Spleen (tissue), 11 donors: ENCODE results near the gene HOXB9. TPM values are rescaled to one million over a fixed set of nuclear protein-coding genes. Genes with fewer than 3 reads are reported as not detected.

Source experiments
- DNase-seq: peaks from one replicate; pipeline ENCODE4 v3.0.0-alpha.2; 2020
- H3K27ac ChIP-seq, 8 donors: fragments of 200-600 bp; sonication (generic) in 7 of 8; 1 replicate in 4 of 8; 2 replicates in 4 of 8; pipeline versions ENCODE4 v1.5.0 to v1.8.0; 2016 to 2021; ENCODE audit warnings: inconsistent platforms in 4 of 8, mild to moderate bottlenecking in 4 of 8, moderate library complexity in 1 of 8
- H3K27me3 ChIP-seq, 7 donors: fragments of 200-600 bp; sonication (generic) in 6 of 7; replicated peaks in 1 of 7; 1 replicate in 4 of 7; 2 replicates in 3 of 7; pipeline versions ENCODE4 v1.5.0 to v1.8.0; 2016 to 2021; ENCODE audit warnings: inconsistent platforms in 3 of 7, mild to moderate bottlenecking in 1 of 7
- H3K36me3 ChIP-seq, 6 donors: fragments of 200-600 bp; sonication (generic) in 5 of 6; 1 replicate in 4 of 6; 2 replicates in 2 of 6; pipeline versions ENCODE4 v1.5.0 to v1.8.0; 2016 to 2021; ENCODE audit warnings: inconsistent platforms in 2 of 6
- H3K4me1 ChIP-seq, 6 donors: fragments of 200-600 bp; sonication (generic) in 5 of 6; 1 replicate in 3 of 6; 2 replicates in 3 of 6; pipeline versions ENCODE4 v1.5.0 to v1.8.0; 2016 to 2021; ENCODE audit warnings: inconsistent platforms in 3 of 6
- H3K4me3 ChIP-seq, 8 donors: fragments of 200-600 bp; sonication (generic) in 7 of 8; 1 replicate in 4 of 8; 2 replicates in 4 of 8; pipeline versions ENCODE4 v1.5.0 to v1.8.0; 2016 to 2021; ENCODE audit warnings: inconsistent platforms in 4 of 8, mild to moderate bottlenecking in 4 of 8, moderate library complexity in 2 of 8
- H3K9me3 ChIP-seq, 8 donors: fragments of 200-600 bp; sonication (generic) in 7 of 8; 1 replicate in 4 of 8; 2 replicates in 4 of 8; pipeline versions ENCODE4 v1.5.0 to v1.8.0; 2016 to 2021; ENCODE audit warnings: inconsistent platforms in 4 of 8
- CTCF ChIP-seq, 11 experiments: fragments of 200-600 bp in 7 of 11; fragments of 450-650 bp in 4 of 11; sonication (generic) in 4 of 11; IDR thresholded peaks in 8 of 11; conservative IDR thresholded peaks in 3 of 11; 1 replicate in 7 of 11; 2 replicates in 4 of 11; pipeline versions ENCODE4 v1.4.0 to v1.8.0; 2016 to 2021; ENCODE audit warnings: antibody characterized with exemption in 11 of 11, inconsistent platforms in 4 of 11, mild to moderate bottlenecking in 1 of 11
- POLR2A ChIP-seq, 3 donors: fragments of 450-650 bp; IDR thresholded peaks; one replicate each; pipeline ENCODE4 v1.5.1; 2017; ENCODE audit warnings: antibody characterized with exemption in 3 of 3, mild to moderate bottlenecking in 1 of 3
- POLR2AphosphoS5 ChIP-seq, 3 donors: sonication (generic); formaldehyde crosslinking; IDR thresholded peaks; one replicate each; pipeline ENCODE4 v1.5.1; 2017; ENCODE audit warnings: antibody characterized with exemption in 3 of 3
- WGBS, 5 donors: extraction: QIAGEN DNeasy Blood & Tissue Kit in 3 of 5; methylation state at CpG; one replicate each; pipeline versions ENCODE4 v1.1.5 to v1.1.7; 2013 to 2018; 5-methylcytosine and 5-hydroxymethylcytosine counted together
- intact Hi-C: fragments of 100-400 bp; cut with DNase I; formaldehyde crosslinking; loops from one replicate; pipeline ENCODE4 v1.15.0; 2023; ENCODE audit warnings: low total_unique reads
- polyA plus RNA-seq, 3 donors: library from polyadenylated mRNA; stranded (reverse); fragments of 200-250 nt; gene quantifications; one replicate each; pipeline ENCODE4 v1.2.1, GENCODE V29; 2013
- total RNA-seq, 7 donors: library from RNA; depleted of rRNA in 3 of 7; stranded (reverse); fragments of >200 nt in 3 of 7; fragmentation: NEBNext Ultra II Directional in 4 of 7; extraction: Animal tissue kit (Norgen Biotek cat#: 25700) in 4 of 7; gene quantifications; one replicate each; pipeline versions ENCODE4 v1.1.0 to v1.2.1, GENCODE V29; 2016 to 2021
- donor health status: healthy with polysubstance abuse.
- donor health status: DM: no; HTN: no; CAD: no; lungs with moderate emphysema.
- donor health status: DM: no; HTN: no; CAD: no.
- donor health status: Bipolar disorder and iron deficiency.
- donor health status: healthy.
- donor health status: DM: no; HTN: no; CAD: no.
- donor health status: DM: yes; HTN: yes; CAD: no.

HOXB9 gene
- total and polyA plus RNA-seq, 10 donors: 0.10 to 0.50 (median 0.42) TPM; not detected in 5

GRCh38 chr17:48584223-48584741, 41.9 kb downstream of the HOXB9 start:
- H3K27me3 ChIP-seq: peaks cover 2 to 100% (median 78%) of the 10 kb centered on the region in 7 donors
- H3K4me3 ChIP-seq: peak overlapping the region in 1 of 8 donors; percentile 81
- 64 to 84% (median 71%) methylated on average over 2 of the region's 2 CpGs for WGBS, 5 donors
- no peaks in the 10 kb centered on the region for H3K36me3 ChIP-seq
- DNase-seq: no peak
- TF ChIP-seq POLR2A (IDR thresholded peaks at IDR 0.05) (no peak), POLR2AphosphoS5 (IDR thresholded peaks at IDR 0.05) (no peak), CTCF (IDR thresholded peaks at IDR 0.05 in 8 of 11, conservative IDR thresholded peaks at IDR 0.05 in 3 of 11) (no peak)
- H3K4me1 ChIP-seq: peaks cover 16 to 91% (median 60%) of the 10 kb centered on the region in 6 donors
- H3K27ac ChIP-seq: peak overlapping the region in 4 of 8 donors; percentile 76 to 87 (median 84)
- intact Hi-C loops: no loop called here
- no peaks in the 10 kb centered on the region for H3K9me3 ChIP-seq

- no peaks in the 10 kb centered on the region for H3K36me3 ChIP-seq
- peaks cover 2 to 100% (median 80%) of the 10 kb centered on the region in 7 donors for H3K27me3 ChIP-seq
- H3K9me3 ChIP-seq: no peaks in the 10 kb centered on the region
- TF ChIP-seq POLR2A (IDR thresholded peaks at IDR 0.05) (no peak), CTCF (IDR thresholded peaks at IDR 0.05 in 8 of 11, conservative IDR thresholded peaks at IDR 0.05 in 3 of 11) (no peak), POLR2AphosphoS5 (IDR thresholded peaks at IDR 0.05) (no peak)
- peak overlapping the region in 4 of 8 donors; percentile 84 to 89 (median 86) for H3K27ac ChIP-seq
- WGBS, 5 donors: 82 to 90% (median 87%) methylated on average over 3 of the region's 3 CpGs
- no peak for DNase-seq
- intact Hi-C loops: no loop called here
- H3K4me1 ChIP-seq: peaks cover 21 to 96% (median 65%) of the 10 kb centered on the region in 6 donors
- no peak overlapping the region for H3K4me3 ChIP-seq
These were observed 42.4 kb downstream of the HOXB9 start for GRCh38 chr17:48583708-48584222.

- Histone ChIP-seq H3K4me1 (peaks cover 21 to 97% (median 66%) of the 10 kb centered on the region in 6 donors), H3K36me3 (no peaks in the 10 kb centered on the region), H3K9me3 (no peaks in the 10 kb centered on the region), H3K4me3 (peak overlapping the region in 4 of 8 donors; percentile 42 to 66 (median 49)), H3K27ac (peak overlapping the region in 6 of 8 donors; percentile 78 to 89 (median 86)), H3K27me3 (peaks cover 2 to 100% (median 82%) of the 10 kb centered on the region in 7 donors)
- intact Hi-C loops: no loop called here
- DNase-seq: no peak
- no peak for TF ChIP-seq CTCF (IDR thresholded peaks at IDR 0.05 in 8 of 11, conservative IDR thresholded peaks at IDR 0.05 in 3 of 11)
- no peak for TF ChIP-seq POLR2A (IDR thresholded peaks at IDR 0.05)
- 29 to 40% (median 34%) methylated on average over 7 of the region's 7 CpGs for WGBS, 5 donors
These were observed 43.4 kb downstream of the HOXB9 start for GRCh38 chr17:48582750-48583069.

GRCh38 chr17:48579760-48580554, 46.2 kb downstream of the HOXB9 start:
- Histone ChIP-seq H3K36me3 (no peaks in the 10 kb centered on the region), H3K27me3 (peaks cover 2 to 97% (median 79%) of the 10 kb centered on the region in 7 donors), H3K27ac (peak overlapping the region in 6 of 8 donors; percentile 61 to 89 (median 84)), H3K4me3 (peak overlapping the region in 2 of 8 donors; percentile 15 to 66), H3K4me1 (peaks cover 12 to 96% (median 62%) of the 10 kb centered on the region in 6 donors), H3K9me3 (no peaks in the 10 kb centered on the region)
- DNase-seq: no peak
- intact Hi-C loops: no loop called here
- no peak for TF ChIP-seq POLR2A (IDR thresholded peaks at IDR 0.05)
- no peak for TF ChIP-seq CTCF (IDR thresholded peaks at IDR 0.05 in 8 of 11, conservative IDR thresholded peaks at IDR 0.05 in 3 of 11)
- TF ChIP-seq POLR2AphosphoS5 (IDR thresholded peaks at IDR 0.05): no peak
- 43 to 56% (median 49%) methylated on average over 26 of the region's 26 CpGs for WGBS, 5 donors
